ENCODE measurements around the gene JCAD. TPM values are rescaled to one million over a fixed set of nuclear protein-coding genes. Genes with fewer than 3 reads are reported as not detected.

The JCAD gene
- polyA plus RNA-seq, 1 experiment, result 38.3 TPM

DNA sequence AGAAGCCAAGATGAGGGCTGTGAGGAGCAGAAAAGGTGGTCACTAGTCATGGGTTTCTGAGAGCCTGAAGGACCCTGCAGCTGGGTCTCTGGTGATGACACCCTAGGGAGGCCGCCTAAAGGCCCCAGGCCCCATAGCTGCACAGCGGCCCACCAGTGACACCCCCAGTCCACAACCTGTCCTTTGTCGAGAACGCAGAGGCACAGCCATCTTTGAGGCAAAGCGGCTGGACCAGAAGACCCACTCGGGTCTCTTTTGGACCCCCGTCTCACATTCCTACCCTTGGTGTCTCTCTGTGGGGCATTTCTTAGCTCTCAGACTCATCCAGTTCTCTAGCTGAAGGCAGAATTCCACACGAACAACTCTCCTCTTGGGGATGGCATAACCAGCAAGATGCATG, 18.8 kb downstream of the JCAD start:
- no peaks in the 10 kb centered on the region for H3K9me3 ChIP-seq (ENCODE audit: control insufficient read depth, insufficient read depth, low read length)
- TF ChIP-seq, protein P1, sequence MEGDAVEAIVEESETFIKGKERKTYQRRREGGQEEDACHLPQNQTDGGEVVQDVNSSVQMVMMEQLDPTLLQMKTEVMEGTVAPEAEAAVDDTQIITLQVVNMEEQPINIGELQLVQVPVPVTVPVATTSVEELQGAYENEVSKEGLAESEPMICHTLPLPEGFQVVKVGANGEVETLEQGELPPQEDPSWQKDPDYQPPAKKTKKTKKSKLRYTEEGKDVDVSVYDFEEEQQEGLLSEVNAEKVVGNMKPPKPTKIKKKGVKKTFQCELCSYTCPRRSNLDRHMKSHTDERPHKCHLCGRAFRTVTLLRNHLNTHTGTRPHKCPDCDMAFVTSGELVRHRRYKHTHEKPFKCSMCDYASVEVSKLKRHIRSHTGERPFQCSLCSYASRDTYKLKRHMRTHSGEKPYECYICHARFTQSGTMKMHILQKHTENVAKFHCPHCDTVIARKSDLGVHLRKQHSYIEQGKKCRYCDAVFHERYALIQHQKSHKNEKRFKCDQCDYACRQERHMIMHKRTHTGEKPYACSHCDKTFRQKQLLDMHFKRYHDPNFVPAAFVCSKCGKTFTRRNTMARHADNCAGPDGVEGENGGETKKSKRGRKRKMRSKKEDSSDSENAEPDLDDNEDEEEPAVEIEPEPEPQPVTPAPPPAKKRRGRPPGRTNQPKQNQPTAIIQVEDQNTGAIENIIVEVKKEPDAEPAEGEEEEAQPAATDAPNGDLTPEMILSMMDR (IDR thresholded peaks at IDR 0.05; ENCODE audit: low read depth, low read length), result no peak

DNA sequence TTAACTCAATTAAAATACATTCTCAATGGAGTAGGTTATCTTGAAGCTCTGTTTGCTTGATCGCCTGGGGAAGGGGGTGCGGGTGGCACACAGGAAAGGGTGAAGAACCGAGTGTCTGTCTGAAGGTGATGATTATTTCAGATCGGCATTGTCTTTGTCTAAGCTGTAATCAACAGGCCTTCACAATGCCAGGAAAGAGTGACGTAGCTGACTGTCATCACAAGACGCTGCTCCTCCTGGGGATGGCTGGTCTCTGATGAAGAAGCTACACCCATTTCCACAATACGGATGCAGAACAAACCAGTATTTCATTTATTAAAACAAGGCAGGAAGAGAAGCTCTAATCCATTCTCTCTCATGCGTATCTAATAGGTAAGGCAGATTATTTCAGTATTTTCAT, 19.4 kb downstream of the JCAD start:
- POLR2A ChIA-PET, result no interaction called here
- no peaks in the 10 kb centered on the region for H3K9me3 ChIP-seq (ENCODE audit: control insufficient read depth, insufficient read depth, low read length)
- no peak for DNase-seq (ENCODE audit: low read depth, low spot score)
- no peak overlapping the region for H3K27ac ChIP-seq (ENCODE audit: low read depth, low read length)
- H3K4me3 ChIP-seq (ENCODE audit: low read depth, low read length), result no peak overlapping the region
- TF ChIP-seq, protein P1 (IDR thresholded peaks at IDR 0.05; ENCODE audit: low read depth, low read length), result no peak
- CTCF ChIA-PET, result no interaction called here
- no peaks in the 10 kb centered on the region for H3K27me3 ChIP-seq (ENCODE audit: control insufficient read depth, insufficient read depth, low read length)

More for the DNA sequence above, 18.8 kb downstream of the JCAD start:
- H3K27ac ChIP-seq (ENCODE audit: low read depth, low read length), result no peak overlapping the region
- CTCF ChIA-PET, result interaction anchor here (1.0 kb wide), 1 partner anchor 51 kb away, joined by 3 read pairs; no protein-coding TSS in a partner anchor
- no peak for DNase-seq (ENCODE audit: low read depth, low spot score)
- H3K27me3 ChIP-seq (ENCODE audit: control insufficient read depth, insufficient read depth, low read length), result no peaks in the 10 kb centered on the region
- POLR2A ChIA-PET, result no interaction called here
- no peak overlapping the region for H3K4me3 ChIP-seq (ENCODE audit: low read depth, low read length)

DNA sequence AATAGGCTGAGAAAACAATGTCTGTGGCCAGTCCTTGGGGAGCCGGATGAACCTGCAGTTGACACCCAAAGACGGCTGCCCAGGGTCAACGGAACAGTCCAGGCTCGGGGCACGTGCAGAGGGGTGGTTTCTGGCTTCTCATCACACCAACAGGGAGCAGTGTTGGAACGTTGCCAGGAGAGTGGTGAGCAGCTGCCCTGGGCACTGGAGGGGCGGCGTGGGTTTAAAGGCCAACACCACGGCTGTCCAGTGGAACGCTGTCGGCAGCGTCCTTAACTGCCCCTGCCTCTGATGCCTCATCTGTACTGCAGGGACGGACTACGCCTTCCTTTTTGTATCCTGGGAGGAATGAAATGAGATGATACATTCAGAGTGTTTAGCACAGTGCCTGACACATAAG, 19.8 kb downstream of the JCAD start:
- H3K4me3 ChIP-seq (ENCODE audit: low read depth, low read length), result no peak overlapping the region
- DNase-seq (ENCODE audit: low read depth, low spot score), result no peak
- TF ChIP-seq, protein P1 (IDR thresholded peaks at IDR 0.05; ENCODE audit: low read depth, low read length), result no peak
- no peaks in the 10 kb centered on the region for H3K27me3 ChIP-seq (ENCODE audit: control insufficient read depth, insufficient read depth, low read length)
- ChIA-PET POLR2A (no interaction called here), CTCF (no interaction called here)
- no peaks in the 10 kb centered on the region for H3K9me3 ChIP-seq (ENCODE audit: control insufficient read depth, insufficient read depth, low read length)
- no peak overlapping the region for H3K27ac ChIP-seq (ENCODE audit: low read depth, low read length)

DNA sequence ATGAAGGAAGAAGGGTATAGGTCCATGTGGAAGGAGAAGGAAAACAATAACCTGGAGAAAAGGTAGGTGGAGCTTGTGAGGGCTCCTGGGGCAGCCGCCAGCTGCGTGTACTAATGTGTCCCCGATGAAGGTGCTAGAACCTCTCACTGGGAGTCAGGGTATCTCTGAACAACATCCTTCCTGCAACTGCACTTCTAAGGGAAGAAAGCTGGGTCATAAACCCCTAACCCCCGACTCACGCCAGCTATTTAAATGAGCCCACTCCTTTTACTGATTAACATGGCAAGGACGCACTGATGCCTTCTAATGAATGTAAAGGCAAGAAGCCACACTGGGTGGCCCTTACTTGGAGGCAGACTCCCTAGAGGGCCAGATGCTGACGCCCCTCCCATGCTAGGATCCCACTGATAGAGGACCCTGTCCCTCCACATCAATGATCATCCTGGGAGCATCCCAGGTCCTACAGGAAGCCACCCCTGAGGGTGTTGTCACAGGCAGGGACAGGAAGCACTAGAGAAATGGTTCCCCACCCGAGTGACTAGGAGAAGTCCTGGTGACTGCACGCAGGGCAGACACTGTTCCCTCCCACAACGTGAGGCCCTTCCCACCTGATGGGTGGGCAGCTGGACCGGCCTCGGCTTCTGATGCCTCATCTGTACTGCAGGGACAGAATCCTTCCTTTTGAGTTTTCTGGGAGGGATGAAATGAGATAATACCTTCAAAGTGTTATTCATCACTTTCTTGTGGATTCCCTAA, 20.4 kb downstream of the JCAD start:
- TF ChIP-seq, protein P1 (IDR thresholded peaks at IDR 0.05; ENCODE audit: low read depth, low read length), result no peak
- ChIA-PET CTCF (no interaction called here), POLR2A (interaction anchor here (0.7 kb wide), 2 partner anchors 87 to 138 kb away, joined by 5 to 6 read pairs; no protein-coding TSS in a partner anchor)

DNA sequence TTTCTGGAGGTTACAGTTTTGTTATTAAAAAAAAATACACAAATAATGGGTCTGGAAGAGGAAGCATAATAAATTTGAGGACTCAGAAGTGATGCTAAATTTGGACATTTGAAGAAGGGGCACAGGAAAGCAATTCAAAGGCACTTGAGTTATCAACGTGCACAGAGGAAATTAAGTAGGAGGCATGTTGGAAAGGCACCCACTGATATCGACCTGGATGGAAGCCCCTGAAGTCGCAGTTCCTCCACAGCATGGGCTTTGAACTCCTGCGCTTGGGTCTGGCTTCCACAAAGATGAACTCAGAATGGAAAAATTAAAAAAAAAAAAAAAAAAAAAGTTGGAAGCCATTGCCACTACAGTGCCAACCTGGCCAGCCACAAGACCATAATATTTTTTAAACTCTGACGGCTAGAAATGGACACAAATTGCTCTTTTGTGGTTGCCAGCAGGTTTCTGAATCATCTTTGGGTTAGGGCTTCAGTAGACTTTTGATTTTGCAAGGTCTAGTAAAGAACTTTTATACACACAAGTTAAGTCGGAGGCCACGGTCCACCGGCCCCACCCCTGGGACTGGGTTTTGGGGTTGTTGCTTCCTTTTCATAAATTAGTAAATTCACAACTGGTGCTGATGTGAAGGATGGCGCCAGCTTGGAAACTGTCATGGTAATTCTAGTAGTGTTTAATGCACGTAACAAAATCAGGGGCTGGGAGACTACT, 21.6 kb downstream of the JCAD start:
- H3K9me3 ChIP-seq (ENCODE audit: control insufficient read depth, insufficient read depth, low read length), result no peaks in the 10 kb centered on the region
- POLR2A ChIA-PET, result interaction anchor here (0.7 kb wide), 1 partner anchor 538 kb away, joined by 11 read pairs; no protein-coding TSS in a partner anchor
- H3K27ac ChIP-seq (ENCODE audit: low read depth, low read length), result no peak overlapping the region
- CTCF ChIA-PET, result interaction anchor here (0.6 to 0.7 kb wide), 3 partner anchors 227 to 823 kb away, joined by 3 to 4 read pairs (median 3); no protein-coding TSS in a partner anchor
- no peak overlapping the region for H3K4me3 ChIP-seq (ENCODE audit: low read depth, low read length)
- TF ChIP-seq, protein P1 (IDR thresholded peaks at IDR 0.05; ENCODE audit: low read depth, low read length), result no peak
- no peaks in the 10 kb centered on the region for H3K27me3 ChIP-seq (ENCODE audit: control insufficient read depth, insufficient read depth, low read length)
- DNase-seq (ENCODE audit: low read depth, low spot score), result no peak

More for the DNA sequence above, 20.4 kb downstream of the JCAD start:
- no peak overlapping the region for H3K4me3 ChIP-seq (ENCODE audit: low read depth, low read length)
- H3K27ac ChIP-seq (ENCODE audit: low read depth, low read length), result no peak overlapping the region
- no peak for DNase-seq (ENCODE audit: low read depth, low spot score)
- no peaks in the 10 kb centered on the region for H3K9me3 ChIP-seq (ENCODE audit: control insufficient read depth, insufficient read depth, low read length)
- H3K27me3 ChIP-seq (ENCODE audit: control insufficient read depth, insufficient read depth, low read length), result no peaks in the 10 kb centered on the region
